NCI-H2196 treated with DMSO at 0.1 percent for 48 hours (cell line): ENCODE data around the gene B3GALT4.
A peak's percentile ranks its signal among the peaks of the same experiment; 100 is the strongest.
"Not testable (repeated sequence)": the region's sequence is repeated elsewhere in the genome, so short reads cannot be mapped to it uniquely, and the experiment has no call there.

Experiments used
- DNase-seq: peaks from one replicate; lab custom pipeline; 2025; ENCODE audit not compliant: unreplicated experiment; lab: John Stamatoyannopoulos, UW

B3GALT4 gene

DNA sequence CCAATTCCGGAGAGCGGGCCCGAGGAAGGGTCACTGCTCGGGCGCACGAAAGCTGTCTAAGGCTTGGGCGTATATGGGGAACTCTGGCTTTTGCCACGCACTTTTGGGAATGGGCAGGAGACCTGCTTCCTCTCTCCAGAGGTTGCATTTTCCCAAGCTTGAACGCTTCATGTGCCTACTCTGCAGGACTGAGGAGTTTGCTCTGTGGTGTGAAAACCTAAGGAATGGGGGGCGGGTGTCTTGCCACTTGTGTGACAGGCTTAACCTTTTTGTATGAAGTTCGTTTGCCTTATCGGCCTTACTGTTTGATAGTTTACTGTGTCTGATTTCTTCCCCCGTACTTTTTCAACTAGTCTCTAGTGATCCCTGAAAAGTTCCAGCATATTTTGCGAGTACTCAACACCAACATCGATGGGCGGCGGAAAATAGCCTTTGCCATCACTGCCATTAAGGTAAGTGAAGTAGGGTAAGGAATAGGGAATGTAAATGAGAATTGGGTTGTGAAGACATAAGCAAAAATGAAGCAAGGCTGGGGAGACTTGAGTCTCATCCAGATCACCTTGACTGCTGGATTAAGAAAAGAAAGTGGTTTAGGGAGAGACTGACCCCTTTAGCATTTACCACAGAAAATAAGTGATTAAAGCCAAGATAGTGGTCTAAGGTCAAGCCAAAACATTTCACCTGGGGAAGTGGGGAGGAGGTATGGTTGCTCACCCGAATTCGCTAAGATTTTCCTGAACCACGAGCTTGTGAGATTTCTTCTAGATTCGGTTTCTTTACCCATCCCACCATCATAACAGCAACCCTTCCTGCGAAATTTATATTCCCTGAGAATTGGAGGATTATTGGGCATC, 4.4 kb upstream of the B3GALT4 start:
- no peak for DNase-seq

DNA sequence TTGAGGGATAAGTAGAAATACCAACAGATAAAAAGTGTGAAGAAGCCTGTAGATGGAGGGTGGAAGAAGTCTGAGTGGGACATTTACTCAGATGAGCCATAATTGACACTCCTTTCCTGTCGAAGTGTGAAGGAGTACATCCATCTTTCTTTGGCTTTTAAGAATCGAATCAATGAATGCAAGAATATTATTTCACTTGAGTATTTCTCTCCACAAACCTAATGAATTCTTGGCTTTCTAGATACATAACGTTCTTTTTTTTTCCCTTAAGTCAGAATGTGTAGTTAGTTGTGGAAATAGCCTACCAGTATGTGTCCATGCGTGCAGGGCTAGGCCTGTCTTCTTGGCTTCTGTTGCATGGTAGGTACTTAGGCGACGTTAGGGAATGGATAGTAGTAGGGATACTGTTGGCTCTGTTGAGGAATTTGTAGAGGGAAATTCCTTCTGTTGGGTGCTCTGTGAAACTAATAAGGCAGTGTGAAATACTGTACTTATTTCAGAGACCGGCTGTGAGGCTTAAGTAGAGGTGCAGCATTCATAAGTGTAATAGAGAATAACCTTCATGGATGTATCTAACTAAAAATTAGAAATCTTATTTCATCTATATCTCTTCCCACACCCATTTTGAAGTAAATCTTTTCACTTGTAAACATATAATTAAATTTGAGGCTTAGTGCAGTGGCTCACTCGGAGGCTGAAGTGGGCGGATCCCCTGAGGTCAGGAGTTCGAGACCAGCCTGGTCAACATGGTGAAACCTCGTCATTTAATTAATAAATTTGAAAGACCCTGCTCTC, 3.6 kb upstream of the B3GALT4 start:
- no peak for DNase-seq

DNA sequence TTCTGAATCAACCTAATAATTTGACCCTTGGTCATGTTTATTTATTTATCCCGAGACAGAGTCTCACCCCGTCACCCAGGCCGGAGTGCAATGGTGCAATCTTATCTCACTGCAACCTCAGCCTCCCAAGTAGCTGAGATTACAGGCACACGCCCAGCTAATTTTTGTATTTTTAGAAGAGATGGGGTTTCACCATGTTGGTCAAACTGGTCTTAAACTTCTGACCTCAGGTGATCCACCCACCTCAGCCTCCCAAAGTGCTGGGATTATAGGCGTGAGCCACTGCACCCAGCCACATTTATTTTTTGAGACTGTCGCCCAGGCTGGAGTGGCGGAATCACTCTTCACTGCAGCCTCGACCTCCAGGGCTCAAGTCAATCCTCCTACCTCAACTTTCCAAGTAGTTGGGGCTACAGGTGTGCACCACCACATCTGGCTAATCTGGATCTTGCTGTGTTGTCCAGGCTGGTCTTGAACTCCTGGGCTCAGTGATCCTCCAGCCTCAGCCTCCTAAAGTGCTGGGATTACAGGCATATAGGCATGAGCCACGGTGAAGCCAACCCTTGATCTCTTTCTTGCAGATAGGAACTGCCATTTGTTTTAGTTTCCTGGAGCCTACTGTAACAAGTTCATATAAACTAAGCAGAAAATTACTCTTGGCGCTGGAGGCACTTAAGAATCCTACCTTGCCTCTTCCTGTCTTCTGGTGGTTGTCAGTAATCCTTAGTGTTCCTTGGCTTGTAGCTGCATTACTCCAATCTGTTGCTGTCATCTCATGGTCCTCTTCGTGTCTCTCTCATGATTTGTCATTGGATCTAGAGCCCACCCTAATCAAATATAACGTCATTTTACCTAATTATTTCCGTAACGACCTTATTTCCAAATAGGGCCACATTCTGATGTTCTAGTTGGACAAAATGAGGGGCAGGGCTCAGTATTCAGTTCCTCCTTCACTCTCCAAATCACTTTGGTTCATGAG, 2.7 kb upstream of the B3GALT4 start:
- DNase-seq: no peak

DNA sequence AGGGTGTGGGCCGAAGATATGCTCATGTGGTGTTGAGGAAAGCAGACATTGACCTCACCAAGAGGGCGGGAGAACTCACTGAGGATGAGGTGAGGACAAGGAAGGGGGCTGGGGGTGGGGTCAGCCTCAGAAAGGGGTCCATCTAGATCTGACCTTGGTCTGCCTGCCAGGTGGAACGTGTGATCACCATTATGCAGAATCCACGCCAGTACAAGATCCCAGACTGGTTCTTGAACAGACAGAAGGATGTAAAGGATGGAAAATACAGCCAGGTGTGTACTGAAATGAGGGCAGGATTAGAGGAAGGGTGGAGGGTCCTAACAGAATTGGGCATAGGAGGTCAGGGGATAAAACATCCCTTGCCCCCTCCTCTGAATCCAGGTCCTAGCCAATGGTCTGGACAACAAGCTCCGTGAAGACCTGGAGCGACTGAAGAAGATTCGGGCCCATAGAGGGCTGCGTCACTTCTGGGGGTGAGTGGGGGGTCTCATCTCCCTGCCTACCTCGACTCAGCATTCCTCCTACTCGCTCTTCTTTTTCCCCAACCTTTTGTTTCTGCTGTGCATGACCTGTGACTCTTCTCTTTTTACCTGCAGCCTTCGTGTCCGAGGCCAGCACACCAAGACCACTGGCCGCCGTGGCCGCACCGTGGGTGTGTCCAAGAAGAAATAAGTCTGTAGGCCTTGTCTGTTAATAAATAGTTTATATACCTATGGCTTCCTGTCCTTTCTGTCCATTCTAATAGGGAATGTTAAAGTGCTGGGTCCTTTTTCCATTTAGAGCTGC, 935 bp upstream of the B3GALT4 start:
- DNase-seq: not testable (repeated sequence)

DNA sequence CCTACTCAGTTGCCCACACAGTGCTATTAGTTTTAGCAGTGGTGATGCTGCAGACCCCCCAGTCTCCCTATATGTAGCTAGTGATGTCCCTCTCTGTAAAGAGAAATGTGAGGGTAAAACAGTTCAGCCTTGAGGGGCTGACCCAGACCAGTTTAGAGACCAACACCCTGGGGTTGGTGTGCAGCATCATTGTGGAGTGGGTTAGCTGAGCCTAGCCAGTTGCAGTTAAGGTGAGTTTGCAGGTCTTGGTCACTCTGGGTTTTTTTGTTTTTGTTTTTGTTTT, 401 bp upstream of the B3GALT4 start:
- no peak for DNase-seq

DNA sequence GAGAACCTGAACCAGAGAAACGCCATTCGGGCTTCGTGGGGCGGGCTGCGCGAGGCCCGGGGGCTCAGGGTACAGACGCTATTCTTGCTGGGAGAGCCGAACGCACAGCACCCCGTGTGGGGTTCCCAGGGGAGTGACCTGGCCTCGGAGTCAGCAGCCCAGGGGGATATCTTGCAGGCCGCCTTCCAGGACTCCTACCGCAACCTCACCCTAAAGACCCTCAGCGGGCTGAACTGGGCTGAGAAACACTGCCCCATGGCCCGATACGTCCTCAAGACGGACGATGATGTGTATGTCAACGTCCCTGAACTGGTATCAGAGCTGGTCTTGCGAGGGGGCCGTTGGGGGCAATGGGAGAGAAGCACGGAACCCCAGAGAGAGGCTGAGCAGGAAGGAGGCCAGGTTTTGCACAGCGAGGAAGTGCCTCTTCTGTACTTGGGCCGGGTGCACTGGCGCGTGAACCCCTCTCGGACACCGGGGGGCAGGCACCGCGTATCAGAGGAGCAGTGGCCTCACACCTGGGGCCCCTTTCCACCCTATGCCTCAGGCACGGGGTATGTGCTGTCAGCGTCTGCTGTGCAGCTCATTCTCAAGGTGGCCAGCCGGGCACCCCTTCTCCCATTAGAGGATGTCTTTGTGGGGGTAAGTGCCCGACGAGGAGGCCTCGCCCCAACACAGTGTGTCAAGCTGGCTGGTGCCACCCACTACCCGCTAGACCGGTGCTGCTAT, 904 bp downstream of the B3GALT4 start:
- DNase-seq: no peak

DNA sequence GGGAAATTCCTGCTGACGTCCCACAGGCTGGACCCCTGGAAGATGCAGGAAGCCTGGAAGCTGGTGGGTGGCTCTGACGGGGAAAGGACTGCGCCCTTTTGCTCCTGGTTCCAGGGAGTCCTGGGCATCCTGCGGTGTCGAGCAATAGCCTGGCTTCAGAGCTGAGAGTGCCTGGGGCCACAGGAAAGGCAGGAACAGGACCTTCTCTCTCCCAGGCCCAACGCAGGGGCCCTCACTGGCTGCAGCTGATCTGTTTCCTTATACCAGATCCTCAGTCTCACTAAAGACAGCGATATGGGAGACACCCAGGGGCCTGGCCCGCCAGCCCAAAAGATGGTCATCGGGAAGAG, 1.4 kb downstream of the B3GALT4 start:
- DNase-seq: no peak

DNA sequence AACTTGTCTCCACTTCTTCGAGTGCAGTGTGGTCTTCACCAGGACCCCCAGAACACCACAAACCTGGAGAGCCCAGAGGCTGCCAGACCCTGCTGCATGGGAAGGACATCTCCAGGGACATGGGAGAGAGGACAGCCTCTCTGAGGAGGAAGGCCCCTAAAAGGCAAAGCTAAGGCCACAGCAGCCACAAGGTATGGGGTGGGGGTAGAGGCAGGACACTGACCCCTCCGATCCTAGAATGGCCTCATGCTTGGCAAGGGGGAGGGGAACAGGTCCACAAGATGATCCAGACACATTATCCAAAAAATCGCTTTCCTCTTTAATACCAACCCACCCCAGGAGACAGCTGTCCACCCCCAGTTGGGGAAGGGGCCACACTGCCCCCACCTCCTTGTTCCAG, 1.9 kb downstream of the B3GALT4 start:
- DNase-seq: no peak

DNA sequence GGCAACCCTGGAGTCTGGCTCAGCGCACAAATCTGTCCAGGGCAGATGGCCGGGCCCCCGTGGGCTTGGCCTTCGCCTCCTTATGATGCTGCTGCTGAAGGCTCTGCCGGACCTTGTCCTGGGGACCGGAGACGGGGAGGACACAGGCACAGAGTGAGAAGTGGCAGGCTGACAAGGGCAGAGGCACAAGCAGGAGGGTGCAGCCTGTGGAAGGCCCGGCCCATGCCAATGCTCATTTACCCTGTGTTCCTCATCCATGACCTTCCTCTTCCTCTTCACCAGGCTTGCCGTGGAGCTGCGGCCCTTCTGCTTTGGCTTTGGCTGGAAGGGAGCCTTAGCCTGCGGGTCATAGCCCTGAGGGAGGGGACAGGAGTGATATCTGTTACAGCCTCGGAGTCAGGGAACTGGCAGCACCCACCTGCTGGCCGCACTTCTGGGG, 2.4 kb downstream of the B3GALT4 start:
- no peak for DNase-seq

DNA sequence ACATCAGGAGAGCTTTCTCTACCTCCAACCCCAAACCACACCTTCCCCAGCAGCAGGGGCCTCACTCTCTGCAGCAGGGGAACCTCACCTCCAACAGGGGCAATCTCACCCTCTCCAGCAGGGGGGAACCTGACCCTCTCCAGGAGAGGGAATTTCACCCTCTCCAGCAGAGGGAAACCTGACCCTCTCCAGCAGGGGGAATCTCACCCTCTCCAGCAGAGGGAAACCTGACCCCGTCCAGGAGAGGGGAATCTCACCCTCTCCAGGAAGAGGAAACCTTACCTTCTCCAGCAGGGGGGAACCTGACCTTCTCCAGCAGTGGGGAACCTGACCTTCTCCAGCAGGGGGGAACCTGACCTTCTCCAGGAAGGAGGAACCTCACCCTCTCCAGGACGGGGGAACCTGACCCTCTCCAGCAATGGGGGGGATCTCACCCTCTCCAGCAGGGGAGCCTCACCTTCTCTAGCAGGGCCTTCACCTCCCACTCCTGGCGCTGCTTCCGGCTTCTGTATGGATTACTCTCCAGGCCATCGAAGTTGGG, 3.1 kb downstream of the B3GALT4 start:
- DNase-seq: peak; percentile 30

DNA sequence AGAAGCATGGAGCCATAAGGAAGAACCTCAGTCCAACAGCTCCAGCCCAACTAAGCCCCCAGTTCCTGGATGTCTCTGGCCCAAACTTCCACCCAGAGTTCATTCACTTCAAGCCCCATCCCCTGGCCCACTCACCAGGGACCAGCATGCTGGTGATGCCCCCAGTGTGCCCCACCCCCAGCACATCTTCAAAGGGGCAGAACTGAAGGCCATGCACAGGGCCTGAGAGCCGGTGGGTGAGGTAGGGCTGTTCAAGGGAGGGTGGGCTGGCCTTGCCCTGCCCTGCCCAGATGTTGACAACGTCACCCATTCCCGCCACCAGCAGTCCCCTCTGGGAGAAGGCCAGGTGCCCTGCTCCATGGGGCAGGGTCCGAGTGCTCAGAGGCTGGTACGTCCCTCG, 3.6 kb downstream of the B3GALT4 start:
- DNase-seq: no peak

DNA sequence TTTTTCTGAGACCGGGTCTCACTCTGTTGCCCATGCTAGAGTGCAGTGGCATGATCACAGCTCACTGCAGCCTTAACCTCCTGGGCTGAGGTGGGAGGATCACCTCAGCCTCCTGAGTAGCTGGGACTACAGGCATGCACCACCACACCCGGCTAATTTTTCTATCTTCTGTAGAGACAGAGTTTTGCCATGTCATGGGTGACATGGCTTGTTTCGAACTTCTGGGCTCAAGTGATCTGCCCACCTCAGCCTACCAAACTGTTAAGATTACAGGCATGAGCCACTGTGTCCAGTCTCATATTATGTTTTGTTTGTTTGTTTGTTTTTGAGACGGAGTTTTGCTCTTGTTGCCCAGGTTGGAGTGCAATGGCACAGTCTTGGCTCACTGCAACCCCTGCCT, 8.3 kb downstream of the B3GALT4 start:
- DNase-seq: not testable (repeated sequence)

DNA sequence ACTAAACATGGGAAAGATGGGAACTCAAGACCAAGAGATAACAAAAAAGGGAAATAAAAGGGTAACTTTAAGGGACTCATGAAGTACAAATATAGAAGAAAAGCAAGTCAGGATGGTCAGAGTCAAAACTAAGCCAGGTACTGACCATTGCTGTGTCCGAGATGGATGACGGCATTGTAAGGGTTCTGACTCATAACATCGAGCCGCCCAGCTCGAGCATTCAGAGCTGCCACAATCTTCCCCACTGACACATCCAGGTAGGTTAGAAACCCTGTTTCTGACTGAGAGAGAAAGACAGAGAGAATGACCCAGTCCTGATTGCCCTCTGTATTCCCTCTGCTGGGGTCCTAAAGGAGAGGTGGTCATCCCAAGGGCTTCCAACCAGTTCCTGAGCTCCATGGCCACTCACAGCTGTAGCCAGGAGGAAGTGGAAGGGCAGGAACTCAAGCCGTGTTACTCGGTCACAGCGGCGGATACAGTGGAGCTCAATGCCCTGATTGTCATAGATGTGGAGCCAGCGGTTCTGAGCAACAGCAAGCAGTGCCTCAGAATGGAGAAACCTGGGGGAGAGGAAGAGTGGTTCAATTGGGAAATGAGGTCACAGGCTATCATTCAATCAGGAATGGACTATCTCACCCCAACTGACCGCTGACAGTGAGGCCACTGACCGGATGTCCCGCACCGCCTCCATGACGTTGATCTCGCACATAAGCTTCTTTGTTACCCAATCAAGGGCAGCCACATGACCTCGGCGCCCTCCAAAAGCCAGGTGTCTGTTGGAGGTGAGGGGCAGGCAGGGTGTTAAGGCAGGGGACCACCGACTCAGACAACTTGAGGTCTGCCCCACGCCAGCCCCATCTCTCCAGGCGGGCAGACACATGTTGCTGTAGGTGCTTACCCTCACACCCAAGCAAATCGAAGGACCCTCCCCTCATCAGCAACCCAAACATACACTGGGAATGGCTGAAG, 10.3 kb downstream of the B3GALT4 start:
- DNase-seq: no peak

DNA sequence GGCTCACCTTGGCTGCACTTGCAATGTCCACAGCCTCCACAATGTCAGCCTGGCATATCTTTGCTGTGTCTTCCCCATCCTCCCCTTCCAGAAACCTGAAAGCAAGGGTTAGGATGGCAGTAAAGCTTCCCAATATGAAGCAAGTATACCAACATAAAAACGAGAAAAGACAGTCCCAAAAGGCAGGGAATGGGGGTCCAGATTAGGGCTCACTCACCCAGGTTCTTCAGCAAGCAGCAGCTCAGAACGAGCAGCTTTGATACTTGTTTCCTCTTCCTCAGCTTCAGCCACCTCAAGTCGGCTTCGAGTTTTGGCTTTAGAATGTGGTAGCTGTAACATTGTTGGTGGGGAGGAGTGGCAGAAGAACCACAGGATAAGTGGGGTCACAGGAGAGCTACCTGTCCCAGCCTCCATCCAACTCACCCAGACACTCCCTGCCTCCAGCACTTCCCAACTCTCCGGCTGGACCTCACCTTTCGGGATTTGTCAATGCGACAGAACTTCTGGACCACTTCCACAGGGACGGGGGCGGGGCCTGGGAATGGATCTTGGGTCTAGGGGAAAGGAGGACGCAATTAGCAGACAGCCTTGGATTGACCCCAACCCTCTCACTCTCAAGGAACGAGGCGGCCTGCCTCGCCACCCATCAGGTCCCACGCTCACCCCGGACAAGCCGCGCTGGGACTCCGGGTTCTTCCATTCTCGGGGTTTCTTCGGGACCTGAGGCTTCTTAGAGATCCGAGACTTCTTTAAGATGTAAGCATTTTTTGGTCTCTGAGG, 11.4 kb downstream of the B3GALT4 start:
- no peak for DNase-seq

DNA sequence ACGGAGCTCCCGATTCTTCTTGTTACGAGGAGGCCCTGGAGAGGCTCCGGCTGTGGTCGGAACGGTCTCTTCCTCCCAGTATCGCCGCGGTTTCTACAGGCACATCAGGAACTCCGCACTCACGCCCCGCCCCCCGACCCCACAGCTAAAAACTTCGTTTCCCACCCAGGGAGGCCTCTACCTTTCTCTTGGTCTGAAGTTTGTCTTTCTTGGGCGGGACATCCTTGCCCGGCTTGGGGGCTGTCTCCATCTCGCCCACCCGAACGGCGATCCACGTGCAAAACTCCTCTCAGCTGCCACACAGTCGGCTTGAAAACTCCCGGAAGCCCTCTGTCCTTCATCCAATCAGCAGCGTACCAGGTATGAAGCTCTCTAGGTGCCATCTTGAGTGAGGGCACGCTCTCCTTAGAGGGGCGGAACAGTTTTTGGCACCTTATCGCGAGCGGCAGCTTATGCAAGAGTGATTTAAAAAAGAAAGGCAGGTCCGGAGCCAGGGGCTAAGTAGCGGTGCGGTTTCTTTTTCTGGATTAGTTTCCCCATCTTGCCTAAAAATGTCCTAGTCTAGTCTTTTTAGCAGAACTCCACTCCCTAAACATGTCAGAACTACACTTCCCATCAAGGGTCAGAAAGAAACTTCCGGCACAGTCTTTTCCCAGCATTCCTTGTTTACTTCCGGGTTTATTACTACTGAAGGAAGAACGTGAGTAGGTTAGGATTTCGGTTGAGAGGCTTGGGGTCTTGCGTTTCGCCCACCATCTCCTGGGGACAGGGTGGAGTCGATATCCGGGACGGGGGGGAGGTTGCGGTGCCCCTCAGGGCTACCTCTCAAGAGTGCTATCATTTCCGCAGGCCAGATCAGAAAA, 12.2 kb downstream of the B3GALT4 start, which contains the start of the genes PFDN6 and WDR46:
Gene PFDN6, plus strand, starts transcription at position 681 of the 863 bp plus-strand sequence. CDS start 256 bp downstream, outside the sequence.
Gene WDR46, minus strand, starts transcription at position 319 of the 863 bp plus-strand sequence. Its CDS starts 69 bp downstream, at position 250.
- DNase-seq: peak; percentile 87

DNA sequence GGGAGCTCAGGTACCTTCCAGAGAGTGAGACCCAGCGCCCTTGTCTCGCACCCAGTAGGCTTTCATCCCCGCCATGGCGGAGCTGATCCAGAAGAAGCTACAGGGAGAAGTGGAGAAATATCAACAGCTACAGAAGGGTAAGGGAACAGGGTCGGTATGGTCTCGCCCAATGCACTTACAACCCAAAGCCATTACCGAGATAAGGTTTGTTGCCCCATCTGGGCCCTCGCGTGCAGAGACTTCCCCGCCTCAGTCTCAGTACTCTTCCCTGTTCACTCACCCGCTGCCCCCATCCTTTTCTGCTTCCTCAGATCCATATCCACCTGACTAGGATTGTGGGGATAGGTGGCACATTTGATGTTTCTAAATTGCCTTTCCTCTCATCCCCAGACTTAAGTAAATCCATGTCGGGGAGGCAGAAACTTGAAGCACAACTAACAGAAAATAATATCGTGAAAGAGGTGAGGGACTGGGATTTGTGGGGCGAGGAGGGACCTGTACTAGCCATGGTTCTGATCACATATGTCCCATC, 12.9 kb downstream of the B3GALT4 start:
- DNase-seq: no peak
